ENCODE data around the gene CMPK1.
"Not testable (repeated sequence)": the region's sequence is repeated elsewhere in the genome, so short reads cannot be mapped to it uniquely, and the experiment has no call there.

Gene CMPK1, protein sequence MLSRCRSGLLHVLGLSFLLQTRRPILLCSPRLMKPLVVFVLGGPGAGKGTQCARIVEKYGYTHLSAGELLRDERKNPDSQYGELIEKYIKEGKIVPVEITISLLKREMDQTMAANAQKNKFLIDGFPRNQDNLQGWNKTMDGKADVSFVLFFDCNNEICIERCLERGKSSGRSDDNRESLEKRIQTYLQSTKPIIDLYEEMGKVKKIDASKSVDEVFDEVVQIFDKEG

DNA sequence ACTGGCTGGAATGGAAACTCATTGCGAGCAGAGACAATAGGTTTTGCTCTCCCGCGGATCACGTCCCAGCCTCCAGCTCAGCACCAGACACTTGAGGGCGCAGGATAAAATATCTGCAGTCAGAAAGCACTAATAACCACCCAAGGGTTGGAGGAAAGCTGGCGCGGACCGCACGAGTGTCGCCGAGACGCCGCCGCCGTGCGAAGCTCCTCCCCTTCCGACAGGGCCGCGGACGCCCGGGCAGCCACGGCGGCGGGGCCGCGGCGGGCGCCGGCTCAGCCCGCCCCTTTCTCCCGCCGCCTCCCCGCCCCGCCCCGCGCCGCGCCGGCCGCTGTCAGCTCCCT, at the start of gene CMPK1:
CMPK1 (plus strand) TSS at position 213 of the 344 bp plus-strand sequence. CDS start 156 bp downstream, outside the sequence.
- peak; percentile 54 for DNase-seq (ENCODE audit: low read depth)
- peak within 1 kb of the TSS; percentile 93 for H3K4me3 ChIP-seq (ENCODE audit: low read length)

DNA sequence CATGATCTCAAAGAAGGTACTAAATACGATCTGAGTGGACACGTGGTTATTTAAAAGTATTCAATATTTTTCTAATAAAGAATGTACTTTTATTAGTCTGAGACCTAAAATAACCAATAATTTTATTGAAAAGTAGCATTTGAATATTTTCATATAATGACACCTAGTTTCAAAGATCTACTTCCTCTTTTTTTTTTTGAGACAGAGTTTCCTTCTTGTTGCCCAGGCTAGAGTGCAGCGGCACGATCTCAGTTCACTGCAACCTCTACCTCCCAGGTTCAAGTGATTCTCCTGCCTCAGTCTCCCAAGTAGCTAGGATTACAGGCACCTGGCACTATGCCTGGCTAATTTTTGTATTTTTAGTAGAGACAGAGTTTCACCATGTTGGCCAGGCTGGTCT, 45.5 kb upstream of the CMPK1 start:
- H3K4me3 ChIP-seq (ENCODE audit: low read length); DNase-seq (ENCODE audit: low read depth): not testable (repeated sequence)

More for the DNA sequence above, at the start of gene CMPK1:
- TF ChIP-seq, protein P1, sequence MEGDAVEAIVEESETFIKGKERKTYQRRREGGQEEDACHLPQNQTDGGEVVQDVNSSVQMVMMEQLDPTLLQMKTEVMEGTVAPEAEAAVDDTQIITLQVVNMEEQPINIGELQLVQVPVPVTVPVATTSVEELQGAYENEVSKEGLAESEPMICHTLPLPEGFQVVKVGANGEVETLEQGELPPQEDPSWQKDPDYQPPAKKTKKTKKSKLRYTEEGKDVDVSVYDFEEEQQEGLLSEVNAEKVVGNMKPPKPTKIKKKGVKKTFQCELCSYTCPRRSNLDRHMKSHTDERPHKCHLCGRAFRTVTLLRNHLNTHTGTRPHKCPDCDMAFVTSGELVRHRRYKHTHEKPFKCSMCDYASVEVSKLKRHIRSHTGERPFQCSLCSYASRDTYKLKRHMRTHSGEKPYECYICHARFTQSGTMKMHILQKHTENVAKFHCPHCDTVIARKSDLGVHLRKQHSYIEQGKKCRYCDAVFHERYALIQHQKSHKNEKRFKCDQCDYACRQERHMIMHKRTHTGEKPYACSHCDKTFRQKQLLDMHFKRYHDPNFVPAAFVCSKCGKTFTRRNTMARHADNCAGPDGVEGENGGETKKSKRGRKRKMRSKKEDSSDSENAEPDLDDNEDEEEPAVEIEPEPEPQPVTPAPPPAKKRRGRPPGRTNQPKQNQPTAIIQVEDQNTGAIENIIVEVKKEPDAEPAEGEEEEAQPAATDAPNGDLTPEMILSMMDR (conservative IDR thresholded peaks at IDR 0.05; ENCODE audit: low read depth, low read length): peak; percentile 9

GRCh38 chr1:47294863-47295262, 38.7 kb upstream of the CMPK1 start:
- not testable (repeated sequence) for DNase-seq (ENCODE audit: low read depth); H3K4me3 ChIP-seq (ENCODE audit: low read length)

DNA sequence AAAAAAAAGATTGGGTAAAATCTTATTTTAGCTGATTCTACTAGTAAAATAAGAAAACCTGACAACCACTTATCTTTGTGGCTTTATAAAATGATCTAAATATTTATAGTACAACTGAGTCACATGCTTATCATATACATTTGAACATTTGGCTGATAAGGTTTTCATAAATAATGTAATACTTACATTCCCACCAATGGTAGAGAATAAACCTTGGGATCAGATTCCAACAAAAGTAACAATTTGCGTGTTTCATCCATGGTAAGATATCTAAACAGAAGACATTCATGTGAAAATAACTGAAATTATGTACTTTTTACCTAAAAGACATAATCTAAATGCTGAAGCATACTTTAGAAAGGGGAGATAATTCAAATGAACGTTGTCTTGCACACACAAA, 38.0 kb upstream of the CMPK1 start:
- TF ChIP-seq, protein P1 (conservative IDR thresholded peaks at IDR 0.05; ENCODE audit: low read depth, low read length): no peak
- H3K4me3 ChIP-seq (ENCODE audit: low read length): no peak overlapping the region
- no peak for DNase-seq (ENCODE audit: low read depth)

- TF ChIP-seq, protein P1 (conservative IDR thresholded peaks at IDR 0.05; ENCODE audit: low read depth, low read length): no peak
- H3K4me3 ChIP-seq (ENCODE audit: low read length): no peak overlapping the region
- DNase-seq (ENCODE audit: low read depth): no peak
These were observed 35.4 kb upstream of the CMPK1 start for GRCh38 chr1:47298025-47298699.

DNA sequence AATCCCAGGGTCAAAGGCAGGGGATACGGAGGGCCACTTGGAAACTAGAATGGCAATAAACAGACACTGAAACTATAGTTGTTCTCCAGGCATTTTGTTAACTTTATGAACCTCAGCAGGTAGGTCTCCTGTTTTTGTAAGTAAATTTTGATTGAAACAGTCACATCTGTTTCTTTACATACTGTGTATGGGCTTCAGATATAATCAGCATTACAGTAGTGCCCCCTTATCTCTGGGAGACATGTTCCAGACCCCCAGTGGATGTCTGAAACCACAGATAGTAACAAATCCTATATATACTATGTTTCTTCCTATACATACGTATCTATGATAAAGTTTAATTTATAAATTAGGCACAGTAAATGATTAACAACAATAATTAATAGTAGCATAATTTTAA, 31.1 kb upstream of the CMPK1 start:
- DNase-seq (ENCODE audit: low read depth): no peak
- TF ChIP-seq, protein P1 (conservative IDR thresholded peaks at IDR 0.05; ENCODE audit: low read depth, low read length): no peak
- no peak overlapping the region for H3K4me3 ChIP-seq (ENCODE audit: low read length)

GRCh38 chr1:47309427-47309826, 24.2 kb upstream of the CMPK1 start:
- TF ChIP-seq, protein P1 (conservative IDR thresholded peaks at IDR 0.05; ENCODE audit: low read depth, low read length): no peak
- H3K4me3 ChIP-seq (ENCODE audit: low read length): no peak overlapping the region
- no peak for DNase-seq (ENCODE audit: low read depth)

GRCh38 chr1:47313915-47314664, 19.5 kb upstream of the CMPK1 start, which contains the start of gene STIL:
Gene STIL, minus strand, starts transcription at chr1:47314147. Its CDS starts 3,828 bp downstream, at chr1:47310319.
- DNase-seq (ENCODE audit: low read depth): peak; percentile 98
- TF ChIP-seq, protein P1 (conservative IDR thresholded peaks at IDR 0.05; ENCODE audit: low read depth, low read length): no peak
- peak within 1 kb of the TSS; percentile 94 for H3K4me3 ChIP-seq (ENCODE audit: low read length)

Measured in retinal pigment epithelial cell (primary cell).